ENCODE results near the gene PPP1R16B. TPM values are rescaled to one million over a fixed set of nuclear protein-coding genes. Genes with fewer than 3 reads are reported as not detected.

PPP1R16B gene
- total and polyA plus RNA-seq, 2 of the 8 experiments (the other 6 are each of a cell fraction or from before 2014, with no cell fraction given), result 2.6 to 8.9 TPM

GRCh38 chr20:38800882-38801281 lies 4.6 kb upstream of the PPP1R16B start:
- H4K8ac ChIP-seq (ENCODE audit: extremely low read depth, insufficient read depth, low read length), result no peak overlapping the region
- no peak overlapping the region for H3K27ac ChIP-seq (ENCODE audit: low read depth, low read length)
- peak overlapping the region; percentile 22 for H2BK120ac ChIP-seq (replicated peaks; ENCODE audit: low read depth, low read length)
- no peaks in the 10 kb centered on the region for H3K27me3 ChIP-seq (replicated peaks in 1 of 4; ENCODE audit: control insufficient read depth in 3 of 4, extremely low read depth in 1 of 4, insufficient read depth in 3 of 4, low read length in 3 of 4)
- no peak overlapping the region for H2BK20ac ChIP-seq (ENCODE audit: low read length)
- no peak overlapping the region for H2AFZ ChIP-seq (ENCODE audit: low read length)
- H3K79me2 ChIP-seq (ENCODE audit: control insufficient read depth in 1 of 2, insufficient read depth in 2 of 2, low read length in 2 of 2), result no peaks in the 10 kb centered on the region
- CTCF ChIA-PET (ENCODE audit: partially characterized antibody), result interaction anchor here (1.4 kb wide), 1 partner anchor 60 kb away, joined by 4 read pairs; no protein-coding TSS in a partner anchor
- H4K5ac ChIP-seq (ENCODE audit: insufficient read length, low read depth, low read length), result no peak overlapping the region
- no peaks in the 10 kb centered on the region for H3K36me3 ChIP-seq (ENCODE audit: control insufficient read depth in 2 of 4, insufficient read depth in 4 of 4, low read length in 3 of 4)
- TF ChIP-seq HDAC6 (IDR thresholded peaks at IDR 0.05; ENCODE audit: low read depth, low read length), result no peak
- TF ChIP-seq KDM4A (IDR thresholded peaks at IDR 0.05; ENCODE audit: low read depth, low read length, severe bottlenecking), result no peak
- TF ChIP-seq EGR1 (IDR thresholded peaks at IDR 0.05; ENCODE audit: borderline replicate concordance, low read depth, low read length), result no peak
- TF ChIP-seq, protein P1, sequence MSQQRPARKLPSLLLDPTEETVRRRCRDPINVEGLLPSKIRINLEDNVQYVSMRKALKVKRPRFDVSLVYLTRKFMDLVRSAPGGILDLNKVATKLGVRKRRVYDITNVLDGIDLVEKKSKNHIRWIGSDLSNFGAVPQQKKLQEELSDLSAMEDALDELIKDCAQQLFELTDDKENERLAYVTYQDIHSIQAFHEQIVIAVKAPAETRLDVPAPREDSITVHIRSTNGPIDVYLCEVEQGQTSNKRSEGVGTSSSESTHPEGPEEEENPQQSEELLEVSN (IDR thresholded peaks at IDR 0.05), result no peak
- no peak for TF ChIP-seq SP1 (IDR thresholded peaks at IDR 0.05; ENCODE audit: low read depth, low read length)
- no peak for TF ChIP-seq NANOG (IDR thresholded peaks at IDR 0.05; ENCODE audit: insufficient read depth, low read depth, low read length, poor library complexity, severe bottlenecking)
- TF ChIP-seq CHD2 (IDR thresholded peaks at IDR 0.05; ENCODE audit: low read length), result no peak
- no peak for TF ChIP-seq PHF8 (conservative IDR thresholded peaks at IDR 0.05; ENCODE audit: low read depth, low read length)
- TF ChIP-seq KDM5A (IDR thresholded peaks at IDR 0.05; ENCODE audit: low read length), result no peak
- H4K20me1 ChIP-seq (replicated peaks in 1 of 2; ENCODE audit: control insufficient read depth in 1 of 2, insufficient read depth in 2 of 2, low read length in 2 of 2), result no peaks in the 10 kb centered on the region
- H3K23ac ChIP-seq (ENCODE audit: insufficient read length), result no peak overlapping the region
- no peak overlapping the region for H3K56ac ChIP-seq (replicated peaks; ENCODE audit: insufficient read length, low read depth, low read length)
- H2BK12ac ChIP-seq (ENCODE audit: low read depth, low read length), result no peak overlapping the region
- peaks cover 6% of the 10 kb centered on the region; the same call in 1 of the 2 replicates for H3K23me2 ChIP-seq (ENCODE audit: low read depth, low read length)
- POLR2A ChIA-PET (ENCODE audit: partially characterized antibody), result no interaction called here
- H3K9me3 ChIP-seq (ENCODE audit: insufficient read depth in 2 of 2, low read depth in 1 of 2, low read length in 1 of 2), result no peaks in the 10 kb centered on the region
- no peak overlapping the region for H4K91ac ChIP-seq (replicated peaks; ENCODE audit: insufficient read length, low read length)
- H3K4me2 ChIP-seq (ENCODE audit: insufficient read depth in 1 of 2, low read depth in 2 of 2, low read length in 2 of 2), result no peak overlapping the region
- no peak overlapping the region for H2AK5ac ChIP-seq (ENCODE audit: low read depth, low read length)
- no peak overlapping the region for H2BK5ac ChIP-seq (ENCODE audit: low read depth, low read length)
- no peak overlapping the region for H3K18ac ChIP-seq (ENCODE audit: extremely low read depth, low read length)
- no peak overlapping the region for H3K4me3 ChIP-seq (ENCODE audit: extremely low read depth in 1 of 4, insufficient read depth in 2 of 4, low read depth in 3 of 4, low read length in 4 of 4)
- no peak overlapping the region for H2BK15ac ChIP-seq (ENCODE audit: low read length)
- no peaks in the 10 kb centered on the region for H3K79me1 ChIP-seq (ENCODE audit: low read depth, low read length)
- DNase-seq (ENCODE audit: low read depth in 1 of 2, low spot score in 2 of 2) (no peak), FAIRE-seq (no peak)
- 93% methylated on average over 3 of the region's 3 CpGs; no CpG with 5 or more reads in 1 of the 2 experiments for WGBS, 2 experiments (ENCODE audit: extremely low coverage in 1 of 2, insufficient coverage in 1 of 2, insufficient read length in 1 of 2, insufficient replicate concordance in 2 of 2, low coverage in 1 of 2, low lambda C conversion rate in 2 of 2, missing lambda C conversion rate in 1 of 2)
- H3K9ac ChIP-seq (replicated peaks in 1 of 4; ENCODE audit: extremely low read depth in 1 of 4, low read depth in 3 of 4, low read length in 3 of 4), result no peak overlapping the region
- no peak overlapping the region for H3K14ac ChIP-seq (ENCODE audit: insufficient read length)
- no peak overlapping the region for H3K4ac ChIP-seq (replicated peaks; ENCODE audit: insufficient read length, low read depth, low read length)
- H3K4me1 ChIP-seq (replicated peaks in 1 of 4; ENCODE audit: control insufficient read depth in 3 of 4, insufficient read depth in 4 of 4, low read length in 3 of 4), result peaks cover 5 to 13% (median 10%) of the 10 kb centered on the region in 4 experiments; a peak in 6 of 7 replicates
